Peyer's patch (tissue), 4 donors: Measurements from ENCODE around the gene RPL13A.

Experiments used
- CTCF ChIP-seq, 6 experiments: fragments of 450-650 bp in 4 of 6; fragments of 200-600 bp in 2 of 6; sonication (generic) in 1 of 6; IDR thresholded peaks; one replicate each; pipeline ENCODE4 v1.5.1; 2017 to 2019; ENCODE audit warnings: antibody characterized with exemption in 6 of 6, mild to moderate bottlenecking in 3 of 6, moderate library complexity in 1 of 6
- POLR2A ChIP-seq, 2 donors: fragments of 450-650 bp; IDR thresholded peaks; one replicate each; pipeline ENCODE4 v1.5.1; 2017; ENCODE audit warnings: antibody characterized with exemption in 2 of 2, mild to moderate bottlenecking in 2 of 2, moderate library complexity in 2 of 2

- TF ChIP-seq POLR2A (IDR thresholded peaks at IDR 0.05) (no peak), CTCF (IDR thresholded peaks at IDR 0.05) (peak; percentile 88 to 91 (median 89))
These were observed 19.2 kb downstream of the RPL13A start for GRCh38 chr19:49506575-49507105.
